Measurements from ENCODE around the gene GCNA.

- TF ChIP-seq REST (IDR thresholded peaks at IDR 0.05; ENCODE audit: low read depth) (no peak), POLR2A (IDR thresholded peaks at IDR 0.05; ENCODE audit: borderline replicate concordance, extremely low read depth, insufficient read depth, insufficient read length) (no peak), CTCF (IDR thresholded peaks at IDR 0.05 in 2 of 3, conservative IDR thresholded peaks at IDR 0.05 in 1 of 3; ENCODE audit: borderline replicate concordance in 1 of 3, insufficient read depth in 1 of 3, low read depth in 2 of 3, low read length in 2 of 3) (no peak), SP1 (IDR thresholded peaks at IDR 0.05; ENCODE audit: low read depth) (no peak), ATF3 (IDR thresholded peaks at IDR 0.05) (no peak), SRF (IDR thresholded peaks at IDR 0.05; ENCODE audit: low read depth) (no peak)
These were observed 40.5 kb downstream of the GCNA start for GRCh38 chrX:71618787-71619186.

Data from HCT116 (cell line).